Brain microvascular endothelial cell (primary cell): Measurements from ENCODE around the gene PATJ.

ENCODE experiments used
- DNase-seq: peaks from one replicate; pipeline ENCODE4 v3.0.0-alpha.2; 2020
- H3K27ac ChIP-seq: fragments of 250-450 bp; sonication (Bioruptor Pico); 2 replicates; pipeline ENCODE4 v1.5.1; 2020; ENCODE audit warnings: mild to moderate bottlenecking, moderate library complexity
- H3K27me3 ChIP-seq: fragments of 250-450 bp; sonication (Bioruptor Pico); replicated peaks from 2 replicates; pipeline ENCODE4 v1.5.1; 2020; ENCODE audit warnings: mild to moderate bottlenecking
- H3K36me3 ChIP-seq: fragments of 250-450 bp; sonication (Bioruptor Pico); replicated peaks from 2 replicates; pipeline ENCODE4 v1.5.1; 2020; ENCODE audit warnings: mild to moderate bottlenecking
- H3K4me3 ChIP-seq: 2 replicates; pipeline ENCODE4 v1.5.1; 2011; ENCODE audit warnings: low read depth, mild to moderate bottlenecking, control low read depth, low read length, moderate library complexity
- in situ Hi-C: cut with HindIII; loops from 2 replicates; pipeline ENCODE4 v1.10.0; 2017; ENCODE audit warnings: low sequenced_read_pairs, low pct_ligation_motif_present
- TF ChIP-seq, protein P1 (sequence below): IDR thresholded peaks from 2 replicates; pipeline ENCODE4 v1.5.1; 2011; ENCODE audit warnings: low read depth, mild to moderate bottlenecking, moderate library complexity, low read length, control low read depth, inconsistent platforms; ENCODE audit errors: missing control alignments

Gene PATJ

DNA sequence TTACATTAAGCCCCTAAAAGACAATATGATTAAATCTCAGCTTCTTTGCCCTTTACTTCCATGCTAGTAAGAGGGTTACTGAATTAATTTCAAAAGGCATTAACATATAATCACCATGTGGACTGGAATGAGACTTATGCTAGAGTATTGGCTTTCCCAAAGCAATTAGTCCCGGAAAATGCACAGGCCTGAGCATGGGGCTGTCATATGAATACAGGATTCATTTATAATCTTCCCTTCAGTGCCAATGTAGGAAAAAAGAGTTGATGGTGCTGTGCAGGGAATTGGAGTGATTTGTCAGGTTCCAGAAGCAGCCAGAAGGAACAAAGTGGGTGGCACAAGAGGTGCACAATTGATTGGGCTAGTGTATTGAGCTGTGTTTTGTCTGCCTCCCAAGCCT lies 253.4 kb downstream of the PATJ start:
- H3K27me3 ChIP-seq: no peaks in the 10 kb centered on the region
- H3K4me3 ChIP-seq: no peak overlapping the region
- H3K36me3 ChIP-seq: no peaks in the 10 kb centered on the region
- no peak overlapping the region for H3K27ac ChIP-seq
- TF ChIP-seq, protein P1, sequence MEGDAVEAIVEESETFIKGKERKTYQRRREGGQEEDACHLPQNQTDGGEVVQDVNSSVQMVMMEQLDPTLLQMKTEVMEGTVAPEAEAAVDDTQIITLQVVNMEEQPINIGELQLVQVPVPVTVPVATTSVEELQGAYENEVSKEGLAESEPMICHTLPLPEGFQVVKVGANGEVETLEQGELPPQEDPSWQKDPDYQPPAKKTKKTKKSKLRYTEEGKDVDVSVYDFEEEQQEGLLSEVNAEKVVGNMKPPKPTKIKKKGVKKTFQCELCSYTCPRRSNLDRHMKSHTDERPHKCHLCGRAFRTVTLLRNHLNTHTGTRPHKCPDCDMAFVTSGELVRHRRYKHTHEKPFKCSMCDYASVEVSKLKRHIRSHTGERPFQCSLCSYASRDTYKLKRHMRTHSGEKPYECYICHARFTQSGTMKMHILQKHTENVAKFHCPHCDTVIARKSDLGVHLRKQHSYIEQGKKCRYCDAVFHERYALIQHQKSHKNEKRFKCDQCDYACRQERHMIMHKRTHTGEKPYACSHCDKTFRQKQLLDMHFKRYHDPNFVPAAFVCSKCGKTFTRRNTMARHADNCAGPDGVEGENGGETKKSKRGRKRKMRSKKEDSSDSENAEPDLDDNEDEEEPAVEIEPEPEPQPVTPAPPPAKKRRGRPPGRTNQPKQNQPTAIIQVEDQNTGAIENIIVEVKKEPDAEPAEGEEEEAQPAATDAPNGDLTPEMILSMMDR: no peak
- DNase-seq: no peak
- in situ Hi-C loops: no loop called here

- Histone ChIP-seq H3K27me3 (no peaks in the 10 kb centered on the region), H3K36me3 (no peaks in the 10 kb centered on the region), H3K4me3 (no peak overlapping the region), H3K27ac (no peak overlapping the region)
- TF ChIP-seq, protein P1: no peak
- no peak for DNase-seq
- in situ Hi-C loops: no loop called here
Measured at GRCh38 chr1:61997123-61997522, 254.8 kb downstream of the PATJ start.

DNA sequence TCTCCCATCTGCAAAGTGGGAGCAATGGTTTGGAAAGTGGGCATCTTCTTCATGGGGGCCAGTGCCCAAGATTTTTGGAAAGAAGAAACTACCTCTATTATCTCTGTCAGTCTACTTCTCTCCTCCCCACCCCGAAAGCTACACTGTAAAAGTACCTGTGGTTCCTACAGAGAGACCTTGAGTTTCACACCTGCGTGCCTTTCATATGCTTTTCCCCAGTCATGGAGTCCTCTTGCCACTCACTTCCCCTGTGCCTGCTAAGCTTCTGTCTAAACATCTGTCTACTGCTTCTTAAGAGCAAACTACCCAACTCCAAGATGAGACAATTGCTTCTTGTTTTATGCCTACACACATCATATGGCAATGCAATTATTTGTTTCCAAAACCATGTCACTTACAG lies 261.5 kb downstream of the PATJ start:
- Histone ChIP-seq H3K4me3 (no peak overlapping the region), H3K27me3 (no peaks in the 10 kb centered on the region), H3K27ac (no peak overlapping the region), H3K36me3 (no peaks in the 10 kb centered on the region)
- DNase-seq: no peak
- in situ Hi-C loops: no loop called here
- TF ChIP-seq, protein P1: no peak

- TF ChIP-seq, protein P1: no peak
- H3K27ac ChIP-seq: no peak overlapping the region
- DNase-seq: no peak
- H3K36me3 ChIP-seq: no peaks in the 10 kb centered on the region
- in situ Hi-C loops: no loop called here
- no peak overlapping the region for H3K4me3 ChIP-seq
- H3K27me3 ChIP-seq: no peaks in the 10 kb centered on the region
Measured at GRCh38 chr1:62006690-62007089, 264.4 kb downstream of the PATJ start.

GRCh38 chr1:62011006-62011405 lies 268.7 kb downstream of the PATJ start:
- in situ Hi-C loops: no loop called here
- Histone ChIP-seq H3K36me3 (no peaks in the 10 kb centered on the region), H3K27ac (no peak overlapping the region), H3K27me3 (no peaks in the 10 kb centered on the region), H3K4me3 (no peak overlapping the region)
- TF ChIP-seq, protein P1: no peak
- DNase-seq: no peak

DNA sequence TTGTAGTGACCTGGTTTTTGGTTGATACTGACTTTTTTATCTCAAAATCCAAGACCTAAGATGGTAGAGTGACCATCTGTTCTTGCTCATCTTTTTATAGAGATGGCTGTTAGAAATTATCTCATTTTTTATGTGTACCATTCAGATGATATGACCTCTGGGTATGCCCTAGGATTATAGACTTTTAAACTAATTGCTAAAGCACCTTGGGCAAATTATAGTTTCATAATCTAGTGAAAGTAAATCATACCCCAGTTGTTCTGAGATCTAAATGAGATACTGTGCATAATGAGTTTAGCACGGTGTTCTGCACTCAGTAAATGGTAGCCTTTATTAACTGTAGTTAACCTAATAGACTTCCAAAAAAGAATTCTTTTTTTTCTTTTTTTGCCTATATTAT lies 269.8 kb downstream of the PATJ start:
- Histone ChIP-seq H3K27ac (no peak overlapping the region), H3K27me3 (no peaks in the 10 kb centered on the region), H3K4me3 (no peak overlapping the region), H3K36me3 (no peaks in the 10 kb centered on the region)
- TF ChIP-seq, protein P1: no peak
- no peak for DNase-seq
- in situ Hi-C loops: no loop called here
